HG03066 (cell line): ENCODE results near the gene MICAL3.

Experiments used
- ATAC-seq: cut with Tn5 transposase; IDR thresholded peaks from one replicate; pipeline ENCODE4 v1.9.1; 2021; ENCODE audit warnings: low read depth; ENCODE audit not compliant: unreplicated experiment

MICAL3 gene

DNA sequence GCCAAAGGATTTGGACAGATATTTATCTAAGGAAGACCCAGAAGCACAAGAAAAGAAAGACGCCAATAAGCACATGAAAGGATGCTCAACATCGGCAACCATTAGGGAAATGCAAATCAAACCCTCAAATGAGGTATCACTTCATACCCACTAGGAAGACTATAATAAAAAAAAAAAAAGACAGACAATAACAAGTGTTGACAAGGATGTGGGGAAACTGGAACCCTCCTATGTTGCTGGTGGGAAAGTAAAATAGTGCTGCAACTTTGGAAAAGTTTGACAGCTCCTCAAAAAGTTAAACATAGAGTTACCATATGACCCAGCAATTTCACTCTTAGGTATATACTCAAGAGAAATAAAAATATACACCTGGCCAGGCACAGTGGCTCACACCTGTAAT is 47.0 kb downstream of the MICAL3 start:
- ATAC-seq, result no peak

DNA sequence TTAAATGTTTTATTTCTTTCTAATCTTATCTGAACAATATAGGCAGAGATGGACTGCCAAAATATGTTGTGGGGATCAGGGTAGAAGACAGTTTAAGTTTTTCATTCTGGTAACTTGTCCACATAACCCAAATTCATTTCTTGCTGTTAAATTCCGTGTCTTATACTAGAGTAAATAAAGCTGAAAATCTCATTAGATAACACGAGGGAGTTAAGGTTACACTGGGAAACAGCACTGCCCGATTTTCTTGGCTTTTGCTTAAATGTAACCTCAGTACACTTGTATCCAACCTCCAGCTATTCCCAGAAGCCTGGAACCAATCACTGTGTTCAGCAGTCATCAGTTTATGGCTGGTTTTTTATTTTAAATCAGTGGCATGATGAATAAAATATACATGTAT is 48.2 kb downstream of the MICAL3 start:
- no peak for ATAC-seq

DNA sequence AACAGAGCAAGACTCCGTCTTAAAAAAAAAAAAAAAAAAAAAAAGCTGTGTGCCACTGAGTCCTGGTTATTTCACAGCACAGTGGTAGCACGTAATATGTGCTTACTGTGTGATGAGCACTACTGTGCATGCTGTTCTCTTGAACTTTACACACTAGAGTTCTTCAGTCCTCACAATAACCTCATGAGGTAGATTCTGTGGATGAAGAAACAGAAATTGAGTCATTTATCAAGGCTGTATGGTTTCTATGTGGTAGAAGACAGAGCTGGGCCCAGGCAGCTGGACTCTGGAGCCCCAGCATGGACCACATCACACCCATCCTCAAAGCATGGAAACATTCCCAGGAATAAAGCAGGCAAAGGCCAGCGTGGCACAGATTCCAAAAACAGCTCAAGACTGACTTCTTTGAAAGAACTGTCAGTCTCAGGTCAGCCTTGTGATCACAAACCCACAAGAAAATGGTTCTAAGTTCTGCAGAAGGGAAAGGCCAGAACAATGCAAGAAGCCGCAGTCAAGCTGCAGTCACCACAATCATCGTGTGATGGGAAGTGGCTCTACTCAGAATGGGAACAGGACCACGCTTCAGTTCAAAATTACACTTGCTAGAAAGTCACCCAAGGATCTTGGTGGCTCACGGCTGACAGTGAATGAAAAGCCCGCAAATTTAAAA is 49.5 kb downstream of the MICAL3 start:
- ATAC-seq, result no peak

DNA sequence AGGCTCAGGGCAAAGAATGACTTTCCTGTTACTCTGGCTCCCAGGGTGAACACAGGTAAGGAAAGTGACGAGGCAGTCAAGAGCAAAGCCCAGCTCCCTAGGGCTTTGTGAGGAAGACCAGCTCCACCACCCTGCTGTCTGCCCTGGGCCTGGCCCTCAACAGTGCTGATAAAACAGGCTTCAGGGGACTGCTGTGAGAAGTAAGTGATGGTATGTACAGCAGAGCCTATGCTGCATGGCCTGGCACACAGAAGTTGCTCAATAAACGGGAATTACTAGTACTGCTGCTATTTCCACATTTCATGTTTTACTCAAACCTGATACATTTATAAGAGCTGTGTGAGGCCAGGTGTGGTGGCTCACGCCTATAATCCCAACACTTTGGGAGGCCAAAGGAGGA is 50.3 kb downstream of the MICAL3 start:
- no peak for ATAC-seq

DNA sequence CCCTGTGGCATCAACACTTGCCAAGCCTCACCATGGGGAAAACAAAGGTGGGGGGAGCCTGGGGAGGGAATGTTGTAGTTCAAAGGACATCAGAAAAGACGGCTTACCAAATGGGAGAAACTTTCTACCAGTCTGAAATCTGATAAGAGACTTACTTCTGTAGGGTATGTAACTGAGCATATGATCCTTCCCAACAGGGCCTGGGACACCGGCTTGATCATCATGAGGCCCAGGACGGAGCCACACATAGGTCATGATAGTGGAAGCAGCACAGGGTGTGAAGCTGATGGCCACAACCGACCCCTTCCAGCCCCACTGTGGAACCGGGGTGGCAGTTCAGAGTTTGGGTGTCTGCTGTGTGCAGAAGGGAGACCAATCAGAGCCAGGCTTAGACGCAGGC is 51.1 kb downstream of the MICAL3 start:
- no peak for ATAC-seq

DNA sequence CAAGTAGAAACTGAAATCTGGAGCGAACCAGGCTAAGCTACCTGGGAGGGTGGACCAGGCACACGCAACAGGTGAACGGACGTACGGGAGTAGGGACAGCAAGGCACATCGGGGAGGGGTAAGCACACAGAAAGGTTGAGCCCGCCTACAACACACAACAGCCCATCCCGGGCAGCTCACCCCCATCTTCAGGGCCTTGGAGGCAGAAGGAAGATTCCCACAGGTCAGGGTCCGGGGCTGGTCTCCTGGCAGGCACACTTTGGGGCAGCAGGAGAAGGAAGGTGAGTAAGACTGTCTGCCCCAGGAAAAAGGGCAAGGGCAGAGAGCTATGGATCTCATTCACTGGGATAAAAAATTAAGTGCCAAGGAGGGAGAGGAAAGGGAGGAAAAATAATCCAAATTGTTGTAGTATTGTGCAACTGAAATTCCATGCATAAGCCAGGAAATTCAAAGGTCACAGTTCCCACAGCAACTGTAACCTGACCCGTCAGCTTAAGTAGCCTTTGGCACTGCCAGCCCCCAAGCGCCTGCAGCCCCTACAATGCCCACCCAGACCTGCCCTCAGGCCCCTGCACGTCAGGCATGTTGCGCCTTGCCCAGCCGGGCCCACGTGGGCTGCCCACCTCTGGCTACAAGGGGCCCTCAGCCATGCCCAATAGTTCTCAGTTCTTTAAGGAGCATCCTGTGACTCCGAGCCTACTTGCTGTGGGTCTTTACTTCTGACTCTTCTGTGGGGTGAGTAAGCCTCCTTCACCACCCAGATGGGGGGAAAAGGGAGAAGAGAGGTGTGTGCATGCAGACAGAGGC is 51.8 kb downstream of the MICAL3 start:
- ATAC-seq, result no peak

DNA sequence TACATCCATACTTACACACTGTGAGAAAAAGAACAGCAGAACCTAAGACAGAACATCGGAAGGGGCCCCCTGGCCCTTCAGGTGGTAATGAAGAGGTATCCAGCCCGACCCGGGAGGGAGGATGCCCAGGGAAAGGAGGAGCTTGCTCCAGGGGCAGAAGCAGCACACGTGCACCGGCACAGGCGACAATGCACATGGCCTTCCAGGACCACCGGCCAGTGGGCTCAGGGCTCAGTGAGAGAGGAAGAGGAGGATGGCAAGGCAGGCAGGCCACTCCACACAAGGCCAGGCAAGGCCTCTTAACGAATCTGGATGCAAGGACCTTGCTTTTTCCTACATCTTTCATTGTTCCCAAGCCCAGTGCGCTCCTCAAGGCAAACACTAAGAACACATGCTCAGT is 52.6 kb downstream of the MICAL3 start:
- ATAC-seq, result no peak

DNA sequence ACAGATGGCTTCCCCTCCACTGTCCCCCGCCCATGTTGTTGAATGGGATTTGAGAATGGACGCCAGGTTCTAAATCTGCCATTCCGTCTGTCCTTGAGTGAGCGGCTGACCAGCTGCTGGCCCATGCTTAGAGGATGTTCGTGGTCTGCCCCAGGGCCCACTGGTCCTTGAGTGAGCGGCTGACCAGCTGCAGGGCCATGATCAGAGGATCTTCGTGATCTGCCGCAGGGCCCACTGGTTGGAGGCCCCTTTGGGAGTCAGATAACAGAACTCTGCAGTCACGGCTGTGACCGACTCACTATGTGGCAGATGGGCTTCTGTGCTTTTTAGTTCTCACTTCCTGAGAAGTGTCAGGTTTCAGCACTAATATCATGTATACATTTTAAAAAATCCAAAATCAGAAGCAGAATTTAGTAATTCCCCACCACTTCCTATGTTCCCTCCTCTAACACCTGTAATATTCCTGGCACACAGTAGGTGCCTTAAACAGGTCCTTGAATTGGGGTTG is 54.1 kb downstream of the MICAL3 start:
- no peak for ATAC-seq

DNA sequence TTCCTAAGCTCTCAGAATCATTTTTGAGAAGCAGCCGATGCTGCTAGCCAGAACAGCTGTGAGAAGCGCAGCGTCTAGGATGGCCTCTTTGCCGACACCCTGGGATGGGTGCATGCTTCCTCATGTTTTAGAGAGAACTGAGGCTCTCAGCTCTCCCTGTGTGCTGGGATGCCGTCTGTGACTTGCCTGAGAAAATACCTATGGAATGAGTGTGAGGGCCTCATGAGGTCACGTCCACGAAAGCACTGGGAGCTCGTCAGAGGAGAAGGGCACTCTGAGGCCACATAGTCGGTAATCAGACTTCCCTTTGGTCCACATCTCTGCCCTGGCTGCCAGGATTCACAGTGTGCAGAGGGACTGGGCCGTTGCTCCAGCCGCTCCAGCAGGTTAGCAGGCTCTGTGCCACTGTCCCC is 54.7 kb downstream of the MICAL3 start:
- ATAC-seq, result no peak

DNA sequence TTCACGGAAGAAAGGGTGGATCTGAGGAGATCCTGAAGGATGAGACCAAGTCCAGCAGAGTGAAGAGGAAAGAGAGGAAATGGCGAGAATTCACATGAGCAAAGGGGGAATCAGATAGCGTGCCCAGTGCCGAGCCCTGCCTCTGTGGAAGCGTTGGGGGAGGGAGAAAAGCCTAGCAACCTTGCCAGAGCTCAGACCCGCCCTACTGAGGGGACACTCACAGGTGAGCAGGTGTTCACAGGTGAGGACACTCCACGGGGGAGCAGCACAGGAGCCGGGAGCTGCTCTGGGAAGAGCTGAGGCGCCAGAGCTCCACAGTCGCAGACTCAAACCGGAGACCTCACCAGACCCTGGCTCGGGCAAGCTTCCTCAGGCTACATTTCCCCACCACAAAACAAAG is 56.2 kb downstream of the MICAL3 start:
- ATAC-seq, result no peak

DNA sequence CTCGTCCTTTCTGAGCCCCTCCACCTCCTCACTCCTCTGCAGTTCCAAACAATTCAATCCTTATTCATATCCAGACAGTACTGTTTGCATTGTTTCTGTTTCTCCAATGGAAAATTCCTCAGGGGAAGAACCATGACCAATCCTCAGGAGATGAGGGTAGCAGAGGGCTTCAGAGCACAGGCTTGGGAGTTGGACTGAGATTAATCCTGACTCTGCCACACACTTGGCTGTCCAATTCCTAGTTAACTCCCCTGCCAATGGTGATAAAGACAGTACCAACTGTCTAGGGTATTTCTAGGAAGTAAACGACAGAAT is 58.0 kb downstream of the MICAL3 start:
- ATAC-seq, result no peak

DNA sequence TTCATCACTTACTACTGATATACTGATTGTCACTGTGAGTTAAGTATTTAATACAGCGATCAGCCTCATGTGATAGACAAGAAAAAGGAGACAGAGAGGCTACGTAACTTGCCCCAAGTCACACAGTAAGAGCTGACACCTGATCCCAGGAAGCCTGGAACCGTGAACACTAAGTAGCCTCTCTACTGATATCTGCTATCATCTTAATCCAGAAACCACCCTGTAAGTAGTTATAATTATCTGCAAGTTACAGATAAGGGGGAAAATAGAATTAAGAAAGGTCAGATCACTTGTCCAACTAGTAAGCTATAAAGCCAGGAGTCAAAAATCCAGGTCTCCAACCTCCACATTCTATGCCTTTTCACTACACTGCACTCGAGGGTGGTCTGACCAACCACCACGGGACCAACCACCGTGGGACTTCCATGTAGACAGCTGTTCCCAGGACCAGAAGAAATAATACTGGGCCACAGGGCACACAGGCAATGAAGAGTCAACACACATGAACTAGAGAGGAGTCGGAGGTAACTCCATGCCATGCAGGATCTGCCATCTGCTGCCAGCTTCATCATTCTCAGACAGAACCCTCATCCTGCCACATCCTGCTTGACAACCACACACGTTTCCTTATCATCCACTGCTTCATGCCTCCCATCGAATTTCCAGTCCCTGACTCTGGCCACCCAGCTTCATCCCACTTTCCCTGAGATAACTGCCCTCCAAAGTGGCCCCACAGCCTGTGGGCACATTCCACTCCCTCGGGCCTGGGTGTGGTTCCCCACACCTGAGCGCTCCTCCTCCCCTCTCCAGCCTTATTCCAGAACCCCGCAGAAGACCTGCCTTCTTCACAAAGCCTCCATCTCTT is 58.6 kb downstream of the MICAL3 start:
- no peak for ATAC-seq

DNA sequence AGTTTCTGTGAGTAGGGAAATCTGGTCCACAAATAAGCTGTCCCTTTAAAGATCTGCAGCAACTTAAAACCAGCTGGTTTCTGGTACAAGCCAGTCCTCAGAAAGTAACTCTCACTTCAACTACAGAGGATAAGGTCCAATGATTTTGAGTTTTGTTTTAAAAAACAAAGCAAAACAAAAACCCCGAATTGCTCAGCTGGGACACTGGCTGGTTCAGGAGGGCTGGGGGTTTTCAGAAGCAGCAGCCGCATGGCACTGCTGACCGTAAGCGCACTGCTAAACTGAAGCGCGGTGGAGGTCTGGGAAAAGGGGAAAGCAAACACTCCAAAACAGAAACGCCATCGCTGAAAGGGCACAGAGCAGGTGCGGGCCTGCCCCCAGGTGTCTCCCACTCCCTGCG is 59.7 kb downstream of the MICAL3 start:
- ATAC-seq, result peak; percentile 81

DNA sequence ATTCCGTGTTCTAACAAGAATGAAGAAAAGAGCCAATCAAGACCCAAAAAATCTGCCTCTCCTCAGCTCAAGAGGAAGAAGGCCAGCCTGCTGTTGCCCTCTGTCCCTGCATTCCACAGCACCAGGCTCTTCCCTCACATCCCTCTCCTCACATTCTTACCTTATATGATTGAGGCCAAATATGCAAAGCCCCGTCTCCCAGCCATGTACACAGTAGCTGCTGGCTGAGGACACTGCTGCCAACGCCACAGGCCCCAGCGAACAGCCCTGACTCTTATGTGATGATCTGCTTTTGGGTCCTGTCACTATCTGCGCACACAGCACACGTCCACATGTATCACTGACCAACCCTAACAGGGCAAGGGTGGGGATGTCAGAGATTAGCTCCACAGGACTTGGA is 60.2 kb downstream of the MICAL3 start:
- ATAC-seq, result peak; percentile 41

DNA sequence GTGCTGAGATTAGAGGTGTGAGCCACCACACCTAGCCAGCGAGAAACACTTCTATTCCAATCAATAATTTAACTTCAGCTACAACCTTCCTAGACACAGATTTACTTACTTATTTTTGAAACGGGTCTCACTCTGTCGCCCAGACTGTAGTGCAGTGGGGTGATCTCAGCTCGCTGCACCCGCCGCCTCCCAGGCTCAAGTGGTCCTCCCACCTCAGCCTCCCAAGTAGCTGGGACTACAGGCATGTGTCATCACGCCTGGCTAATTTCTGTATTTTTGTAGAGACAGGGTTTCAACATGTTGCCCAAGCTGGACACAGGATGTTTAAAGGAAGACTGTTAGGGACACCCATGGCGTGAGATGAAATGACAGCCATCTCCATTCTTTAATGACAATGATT is 61.3 kb downstream of the MICAL3 start:
- ATAC-seq, result no peak

DNA sequence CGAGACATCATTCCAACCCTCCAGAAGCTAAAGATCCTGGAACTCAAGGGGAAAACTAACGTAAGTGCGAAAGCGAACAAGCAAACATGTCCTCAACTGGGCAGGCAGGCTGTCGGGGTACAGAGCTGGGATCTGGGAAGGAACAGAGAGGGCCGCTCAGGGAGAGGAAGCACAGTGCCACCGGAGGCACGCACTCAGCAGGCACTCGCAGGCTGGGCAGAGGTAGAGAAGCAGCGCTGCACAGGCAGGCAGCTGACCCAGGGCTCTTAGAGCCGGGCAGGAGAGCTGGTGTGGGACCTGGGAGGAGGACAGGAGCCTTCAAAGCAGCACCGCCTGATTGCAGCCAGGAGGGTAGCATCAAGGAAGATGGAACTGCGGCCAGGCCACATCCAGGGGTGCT is 62.2 kb downstream of the MICAL3 start:
- no peak for ATAC-seq

DNA sequence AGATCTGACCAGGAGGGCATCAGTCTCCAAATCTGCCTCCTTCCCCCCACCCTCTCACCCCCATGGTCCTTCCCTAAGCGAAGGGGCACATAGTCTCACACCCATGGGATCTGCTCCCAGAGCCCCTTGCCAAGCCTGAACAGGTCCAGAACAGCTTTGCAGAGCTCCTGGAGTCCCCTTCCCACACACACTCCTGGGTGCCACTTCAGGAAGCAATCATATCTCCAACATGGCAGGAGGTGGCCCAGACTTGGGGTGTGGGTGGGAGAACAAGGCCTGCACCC is 63.0 kb downstream of the MICAL3 start:
- ATAC-seq, result no peak

DNA sequence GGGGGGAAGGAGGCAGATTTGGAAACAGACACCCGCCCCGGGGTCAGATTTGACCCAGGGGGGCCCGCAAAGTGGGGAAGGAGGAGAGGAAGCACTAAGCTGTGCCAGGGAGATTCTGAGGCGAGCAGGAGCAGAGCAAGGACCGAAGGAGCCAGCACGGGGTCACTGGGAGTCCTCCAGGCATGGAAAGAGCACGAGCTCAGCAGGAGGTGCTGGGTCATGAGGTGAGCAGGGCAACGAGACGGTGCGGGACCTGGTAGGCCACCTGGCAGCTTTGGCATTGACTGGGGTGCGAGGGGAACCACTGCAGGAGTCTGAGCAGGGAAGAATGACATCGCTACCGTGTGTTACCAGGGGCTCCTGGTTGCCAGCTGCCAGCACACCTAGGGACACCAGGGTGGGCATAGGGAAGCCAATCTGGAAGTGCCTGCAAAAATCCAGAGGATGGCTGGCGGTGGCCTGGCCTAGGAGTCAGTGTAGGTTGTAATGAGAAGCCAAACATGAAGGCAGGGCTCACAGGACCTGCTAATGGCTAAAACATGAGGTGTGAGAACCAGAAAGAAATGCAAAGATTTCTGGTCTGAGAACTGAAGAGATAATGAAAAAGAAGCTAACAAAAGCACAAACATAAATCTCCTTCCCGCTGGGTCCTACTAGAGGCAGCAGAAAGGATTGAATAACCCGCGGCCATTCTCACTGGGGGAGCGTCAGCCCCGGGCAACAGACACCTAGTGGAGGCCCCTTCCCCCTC is 63.5 kb downstream of the MICAL3 start:
- ATAC-seq, result no peak

DNA sequence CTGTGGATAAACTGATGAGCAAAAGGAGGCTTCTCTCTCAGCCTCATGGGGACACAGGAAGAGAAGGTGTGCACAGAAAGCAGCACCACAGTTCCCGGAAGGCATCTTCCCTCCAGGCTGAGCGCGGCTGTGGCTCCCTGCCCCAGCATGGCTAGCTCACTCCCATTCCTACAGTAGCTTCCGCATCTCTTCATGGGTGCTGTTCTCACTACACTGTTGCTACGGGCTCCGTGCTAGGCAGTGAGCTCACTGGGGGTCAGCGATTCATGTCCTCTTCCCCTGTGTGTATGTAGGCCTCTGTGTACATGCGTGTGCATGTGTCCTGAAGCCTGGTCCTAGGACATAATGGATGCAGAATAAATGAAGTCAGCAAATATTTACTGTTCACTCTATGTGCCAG is 64.3 kb downstream of the MICAL3 start:
- no peak for ATAC-seq

DNA sequence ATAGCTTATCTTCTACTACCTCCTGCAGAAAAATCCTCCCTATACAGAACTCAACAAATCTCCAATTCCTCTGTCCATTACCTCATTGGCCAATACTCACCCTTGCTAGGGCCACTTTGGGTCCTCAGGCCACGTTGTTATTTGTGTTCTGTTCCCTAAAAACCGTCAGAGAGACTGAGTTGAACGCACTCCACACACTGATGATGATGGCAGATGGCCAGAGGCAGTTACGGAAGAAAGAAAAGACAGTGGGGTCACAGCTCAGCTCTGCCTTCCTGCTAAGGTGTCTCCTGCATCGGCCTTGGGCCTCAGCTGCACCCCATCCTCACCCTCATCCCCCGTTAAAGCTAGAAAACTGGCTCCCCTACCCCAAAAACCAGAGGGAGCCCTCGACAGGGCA is 66.2 kb downstream of the MICAL3 start:
- no peak for ATAC-seq

DNA sequence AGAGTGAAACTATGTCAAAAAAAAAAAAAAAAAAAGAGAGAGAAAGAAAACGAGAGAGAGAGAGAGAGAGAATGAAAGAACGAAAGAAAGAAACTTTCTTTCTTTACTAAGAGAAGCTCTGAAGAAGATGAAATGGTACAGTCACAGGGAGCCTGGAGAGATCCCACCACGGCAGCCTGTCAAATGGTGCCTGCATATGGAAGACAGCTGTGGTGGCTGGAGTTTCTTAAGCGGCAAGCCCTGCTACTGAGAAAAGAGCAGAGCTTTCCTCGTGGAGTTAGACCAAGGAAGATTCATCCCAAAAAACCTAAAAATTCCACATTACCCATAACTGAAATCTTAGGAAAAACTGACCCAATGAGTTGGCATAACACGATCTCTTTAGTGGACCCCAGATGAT is 66.7 kb downstream of the MICAL3 start:
- ATAC-seq, result no peak
